OCI-LY7 (cell line): ENCODE data around the gene VRTN.

Experiments
- CTCF ChIP-seq: fragments of 200-600 bp; sonication (generic); conservative IDR thresholded peaks from 2 replicates; pipeline ENCODE4 v1.5.1; 2014; ENCODE audit warnings: mild to moderate bottlenecking, antibody characterized with exemption, low read length, moderate library complexity, mixed read lengths
- EZH2phosphoT487 ChIP-seq: fragments of 200-600 bp; sonication (generic); IDR thresholded peaks from 2 replicates; pipeline ENCODE4 v1.6.1; 2018; ENCODE audit warnings: low read depth, borderline replicate concordance, mild to moderate bottlenecking, mixed run types, antibody characterized with exemption, low read length, moderate library complexity, mixed read lengths

DNA sequence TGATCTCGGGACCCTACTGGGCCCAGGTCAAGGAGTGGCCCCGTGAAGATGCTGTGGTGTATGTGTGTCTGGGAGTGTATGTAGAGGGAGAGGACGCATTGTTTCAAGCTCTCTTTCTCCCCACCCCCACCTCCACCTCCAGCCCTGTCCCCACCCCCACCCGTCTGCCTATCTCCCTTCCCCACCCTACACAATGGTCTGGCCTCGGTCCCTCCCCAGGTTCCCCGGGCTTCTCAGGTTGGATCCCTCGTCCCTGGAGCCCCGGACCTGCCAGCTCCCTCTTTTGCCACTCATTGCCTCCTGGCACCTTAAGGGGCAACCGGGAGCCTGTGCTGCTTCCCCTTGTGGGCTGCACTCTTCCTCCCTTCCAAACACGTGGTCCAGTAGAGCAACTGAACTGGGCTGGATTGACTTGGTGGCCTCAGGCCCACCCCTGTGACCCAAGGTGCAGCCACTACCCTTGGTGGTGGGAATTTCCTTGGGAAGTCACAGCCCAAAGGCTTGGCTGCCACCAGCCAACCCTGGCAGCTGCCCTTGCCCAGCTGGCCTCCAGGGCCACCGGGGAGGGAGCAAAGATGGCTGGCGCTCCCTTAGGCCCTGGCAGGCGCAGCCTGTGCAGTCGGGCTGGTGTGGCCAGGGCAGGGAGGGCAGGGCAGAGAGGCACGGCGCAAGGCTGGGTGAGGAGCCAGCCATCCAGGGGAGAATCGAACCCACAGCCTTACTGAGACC is 628 bp downstream of the VRTN start:
- TF ChIP-seq CTCF (no peak), EZH2phosphoT487 (no peak)
